ENCODE data around the gene VIM.
A peak's percentile ranks its signal among the peaks of the same experiment; 100 is the strongest.

The VIM gene

GRCh38 chr10:17209302-17209701 is 18.7 kb upstream of the VIM start:
- H3K4me3 ChIP-seq (ENCODE audit: low read length in 2 of 2): no peak overlapping the region
- H3K9ac ChIP-seq (ENCODE audit: low read depth in 1 of 2, low read length in 2 of 2): no peak overlapping the region
- no peaks in the 10 kb centered on the region for H3K4me1 ChIP-seq (ENCODE audit: control insufficient read depth in 2 of 2, insufficient read depth in 2 of 2, low read length in 2 of 2)
- no peaks in the 10 kb centered on the region for H3K27me3 ChIP-seq (ENCODE audit: control insufficient read depth in 2 of 2, insufficient read depth in 2 of 2, low read length in 2 of 2)
- no peaks in the 10 kb centered on the region for H3K36me3 ChIP-seq (ENCODE audit: control insufficient read depth in 2 of 2, insufficient read depth in 2 of 2, low read length in 2 of 2)
- no peaks in the 10 kb centered on the region for H3K9me3 ChIP-seq (ENCODE audit: control insufficient read depth in 2 of 2, low read length in 2 of 2)
- H3K27ac ChIP-seq (ENCODE audit: low read depth in 2 of 2, low read length in 2 of 2): no peak overlapping the region

GRCh38 chr10:17209881-17210280 is 18.2 kb upstream of the VIM start:
- Histone ChIP-seq H3K36me3 (ENCODE audit: control insufficient read depth in 2 of 2, insufficient read depth in 2 of 2, low read length in 2 of 2) (no peaks in the 10 kb centered on the region), H3K27me3 (ENCODE audit: control insufficient read depth in 2 of 2, insufficient read depth in 2 of 2, low read length in 2 of 2) (no peaks in the 10 kb centered on the region), H3K9me3 (ENCODE audit: control insufficient read depth in 2 of 2, low read length in 2 of 2) (no peaks in the 10 kb centered on the region), H3K4me3 (ENCODE audit: low read length in 2 of 2) (no peak overlapping the region), H3K9ac (ENCODE audit: low read depth in 1 of 2, low read length in 2 of 2) (no peak overlapping the region), H3K27ac (ENCODE audit: low read depth in 2 of 2, low read length in 2 of 2) (no peak overlapping the region), H3K4me1 (ENCODE audit: control insufficient read depth in 2 of 2, insufficient read depth in 2 of 2, low read length in 2 of 2) (no peaks in the 10 kb centered on the region)

- H3K4me3 ChIP-seq (ENCODE audit: low read length in 2 of 2): no peak overlapping the region
- no peaks in the 10 kb centered on the region for H3K36me3 ChIP-seq (ENCODE audit: control insufficient read depth in 2 of 2, insufficient read depth in 2 of 2, low read length in 2 of 2)
- no peak overlapping the region for H3K27ac ChIP-seq (ENCODE audit: low read depth in 2 of 2, low read length in 2 of 2)
These were observed 17.7 kb upstream of the VIM start for GRCh38 chr10:17210361-17210760.

GRCh38 chr10:17212802-17213221 is 15.2 kb upstream of the VIM start:
- Histone ChIP-seq H3K36me3 (ENCODE audit: control insufficient read depth in 2 of 2, insufficient read depth in 2 of 2, low read length in 2 of 2) (no peaks in the 10 kb centered on the region), H3K4me1 (ENCODE audit: control insufficient read depth in 2 of 2, insufficient read depth in 2 of 2, low read length in 2 of 2) (no peaks in the 10 kb centered on the region), H3K4me3 (ENCODE audit: low read length in 2 of 2) (no peak overlapping the region), H3K9me3 (ENCODE audit: control insufficient read depth in 2 of 2, low read length in 2 of 2) (no peaks in the 10 kb centered on the region), H3K9ac (ENCODE audit: low read depth in 1 of 2, low read length in 2 of 2) (no peak overlapping the region), H3K27me3 (ENCODE audit: control insufficient read depth in 2 of 2, insufficient read depth in 2 of 2, low read length in 2 of 2) (no peaks in the 10 kb centered on the region), H3K27ac (ENCODE audit: low read depth in 2 of 2, low read length in 2 of 2) (no peak overlapping the region)

More at GRCh38 chr10:17210361-17210760, 17.7 kb upstream of the VIM start:
- Histone ChIP-seq H3K9ac (ENCODE audit: low read depth in 1 of 2, low read length in 2 of 2) (no peak overlapping the region), H3K9me3 (ENCODE audit: control insufficient read depth in 2 of 2, low read length in 2 of 2) (no peaks in the 10 kb centered on the region), H3K4me1 (ENCODE audit: control insufficient read depth in 2 of 2, insufficient read depth in 2 of 2, low read length in 2 of 2) (no peaks in the 10 kb centered on the region), H3K27me3 (ENCODE audit: control insufficient read depth in 2 of 2, insufficient read depth in 2 of 2, low read length in 2 of 2) (no peaks in the 10 kb centered on the region)

GRCh38 chr10:17213646-17214349 is 14.2 kb upstream of the VIM start:
- no peak overlapping the region for H3K27ac ChIP-seq (ENCODE audit: low read depth in 2 of 2, low read length in 2 of 2)
- no peaks in the 10 kb centered on the region for H3K36me3 ChIP-seq (ENCODE audit: control insufficient read depth in 2 of 2, insufficient read depth in 2 of 2, low read length in 2 of 2)
- no peaks in the 10 kb centered on the region for H3K4me1 ChIP-seq (ENCODE audit: control insufficient read depth in 2 of 2, insufficient read depth in 2 of 2, low read length in 2 of 2)
- H3K27me3 ChIP-seq (ENCODE audit: control insufficient read depth in 2 of 2, insufficient read depth in 2 of 2, low read length in 2 of 2): no peaks in the 10 kb centered on the region
- H3K4me3 ChIP-seq (ENCODE audit: low read length in 2 of 2): no peak overlapping the region
- no peak overlapping the region for H3K9ac ChIP-seq (ENCODE audit: low read depth in 1 of 2, low read length in 2 of 2)
- no peaks in the 10 kb centered on the region for H3K9me3 ChIP-seq (ENCODE audit: control insufficient read depth in 2 of 2, low read length in 2 of 2)

- Histone ChIP-seq H3K4me3 (ENCODE audit: low read length in 2 of 2) (no peak overlapping the region), H3K27me3 (ENCODE audit: control insufficient read depth in 2 of 2, insufficient read depth in 2 of 2, low read length in 2 of 2) (no peaks in the 10 kb centered on the region), H3K9ac (ENCODE audit: low read depth in 1 of 2, low read length in 2 of 2) (no peak overlapping the region), H3K9me3 (ENCODE audit: control insufficient read depth in 2 of 2, low read length in 2 of 2) (no peaks in the 10 kb centered on the region), H3K36me3 (ENCODE audit: control insufficient read depth in 2 of 2, insufficient read depth in 2 of 2, low read length in 2 of 2) (no peaks in the 10 kb centered on the region), H3K27ac (ENCODE audit: low read depth in 2 of 2, low read length in 2 of 2) (peak overlapping the region in 1 of 2 donors; percentile 41), H3K4me1 (ENCODE audit: control insufficient read depth in 2 of 2, insufficient read depth in 2 of 2, low read length in 2 of 2) (no peaks in the 10 kb centered on the region)
These were observed 13.5 kb upstream of the VIM start for GRCh38 chr10:17214526-17214925.

- no peaks in the 10 kb centered on the region for H3K27me3 ChIP-seq (ENCODE audit: control insufficient read depth in 2 of 2, insufficient read depth in 2 of 2, low read length in 2 of 2)
- H3K4me3 ChIP-seq (ENCODE audit: low read length in 2 of 2): no peak overlapping the region
- peak overlapping the region in 1 of 2 donors; percentile 41 for H3K27ac ChIP-seq (ENCODE audit: low read depth in 2 of 2, low read length in 2 of 2)
- H3K9ac ChIP-seq (ENCODE audit: low read depth in 1 of 2, low read length in 2 of 2): no peak overlapping the region
- no peaks in the 10 kb centered on the region for H3K36me3 ChIP-seq (ENCODE audit: control insufficient read depth in 2 of 2, insufficient read depth in 2 of 2, low read length in 2 of 2)
- no peaks in the 10 kb centered on the region for H3K9me3 ChIP-seq (ENCODE audit: control insufficient read depth in 2 of 2, low read length in 2 of 2)
- no peaks in the 10 kb centered on the region for H3K4me1 ChIP-seq (ENCODE audit: control insufficient read depth in 2 of 2, insufficient read depth in 2 of 2, low read length in 2 of 2)
These were observed 12.9 kb upstream of the VIM start for GRCh38 chr10:17214971-17215781.

- no peaks in the 10 kb centered on the region for H3K9me3 ChIP-seq (ENCODE audit: control insufficient read depth in 2 of 2, low read length in 2 of 2)
- H3K4me1 ChIP-seq (ENCODE audit: control insufficient read depth in 2 of 2, insufficient read depth in 2 of 2, low read length in 2 of 2): no peaks in the 10 kb centered on the region
- H3K36me3 ChIP-seq (ENCODE audit: control insufficient read depth in 2 of 2, insufficient read depth in 2 of 2, low read length in 2 of 2): no peaks in the 10 kb centered on the region
- H3K27ac ChIP-seq (ENCODE audit: low read depth in 2 of 2, low read length in 2 of 2): peak overlapping the region in 1 of 2 donors; percentile 31
- no peak overlapping the region for H3K4me3 ChIP-seq (ENCODE audit: low read length in 2 of 2)
- H3K27me3 ChIP-seq (ENCODE audit: control insufficient read depth in 2 of 2, insufficient read depth in 2 of 2, low read length in 2 of 2): no peaks in the 10 kb centered on the region
- no peak overlapping the region for H3K9ac ChIP-seq (ENCODE audit: low read depth in 1 of 2, low read length in 2 of 2)
These were observed 12.3 kb upstream of the VIM start for GRCh38 chr10:17215782-17216122.

- no peaks in the 10 kb centered on the region for H3K27me3 ChIP-seq (ENCODE audit: control insufficient read depth in 2 of 2, insufficient read depth in 2 of 2, low read length in 2 of 2)
- no peaks in the 10 kb centered on the region for H3K9me3 ChIP-seq (ENCODE audit: control insufficient read depth in 2 of 2, low read length in 2 of 2)
- H3K4me1 ChIP-seq (ENCODE audit: control insufficient read depth in 2 of 2, insufficient read depth in 2 of 2, low read length in 2 of 2): no peaks in the 10 kb centered on the region
- no peaks in the 10 kb centered on the region for H3K36me3 ChIP-seq (ENCODE audit: control insufficient read depth in 2 of 2, insufficient read depth in 2 of 2, low read length in 2 of 2)
- peak overlapping the region; percentile 31 to 61 for H3K27ac ChIP-seq (ENCODE audit: low read depth in 2 of 2, low read length in 2 of 2)
- H3K4me3 ChIP-seq (ENCODE audit: low read length in 2 of 2): no peak overlapping the region
- H3K9ac ChIP-seq (ENCODE audit: low read depth in 1 of 2, low read length in 2 of 2): no peak overlapping the region
These were observed 11.7 kb upstream of the VIM start for GRCh38 chr10:17216217-17216900.

- no peaks in the 10 kb centered on the region for H3K9me3 ChIP-seq (ENCODE audit: control insufficient read depth in 2 of 2, low read length in 2 of 2)
- no peaks in the 10 kb centered on the region for H3K36me3 ChIP-seq (ENCODE audit: control insufficient read depth in 2 of 2, insufficient read depth in 2 of 2, low read length in 2 of 2)
- H3K4me1 ChIP-seq (ENCODE audit: control insufficient read depth in 2 of 2, insufficient read depth in 2 of 2, low read length in 2 of 2): no peaks in the 10 kb centered on the region
- no peak overlapping the region for H3K9ac ChIP-seq (ENCODE audit: low read depth in 1 of 2, low read length in 2 of 2)
- H3K27ac ChIP-seq (ENCODE audit: low read depth in 2 of 2, low read length in 2 of 2): peak overlapping the region; percentile 31 to 61
- no peaks in the 10 kb centered on the region for H3K27me3 ChIP-seq (ENCODE audit: control insufficient read depth in 2 of 2, insufficient read depth in 2 of 2, low read length in 2 of 2)
- no peak overlapping the region for H3K4me3 ChIP-seq (ENCODE audit: low read length in 2 of 2)
These were observed 11.1 kb upstream of the VIM start for GRCh38 chr10:17216901-17217395.
